Measurements from ENCODE around the gene ERC2.

- TF ChIP-seq POLR2A (IDR thresholded peaks at IDR 0.05; ENCODE audit: low read depth, low read length) (no peak), POLR2AphosphoS5 (IDR thresholded peaks at IDR 0.05; ENCODE audit: low read depth, low read length) (no peak)
These were observed 310.4 kb downstream of the ERC2 start for GRCh38 chr3:56157693-56158362.

All from GM12892 (cell line).